ENCODE data around the gene ADAMTS17.

ADAMTS17 gene

GRCh38 chr15:100308608-100309007 lies 33.2 kb downstream of the ADAMTS17 start:
- no peak for DNase-seq (ENCODE audit: low spot score)
- no peak for TF ChIP-seq CTCF (IDR thresholded peaks at IDR 0.05; ENCODE audit: extremely low read depth, missing control alignments)

GRCh38 chr15:100308213-100308600 lies 33.6 kb downstream of the ADAMTS17 start:
- no peak for TF ChIP-seq CTCF (IDR thresholded peaks at IDR 0.05; ENCODE audit: extremely low read depth, missing control alignments)
- no peak for DNase-seq (ENCODE audit: low spot score)

GRCh38 chr15:100307241-100308212 lies 34.2 kb downstream of the ADAMTS17 start:
- DNase-seq (ENCODE audit: low spot score): no peak
- TF ChIP-seq CTCF (IDR thresholded peaks at IDR 0.05; ENCODE audit: extremely low read depth, missing control alignments): no peak

- no peak for TF ChIP-seq CTCF (IDR thresholded peaks at IDR 0.05; ENCODE audit: extremely low read depth, missing control alignments)
- DNase-seq (ENCODE audit: low spot score): no peak
Measured at GRCh38 chr15:100306098-100306497, 35.7 kb downstream of the ADAMTS17 start.

- no peak for DNase-seq (ENCODE audit: low spot score)
- no peak for TF ChIP-seq CTCF (IDR thresholded peaks at IDR 0.05; ENCODE audit: extremely low read depth, missing control alignments)
Measured at GRCh38 chr15:100301910-100302431, 39.8 kb downstream of the ADAMTS17 start.

- DNase-seq (ENCODE audit: low spot score): no peak
Measured at GRCh38 chr15:100298257-100298656, 43.5 kb downstream of the ADAMTS17 start.

More at GRCh38 chr15:100298257-100298656, 43.5 kb downstream of the ADAMTS17 start:
- TF ChIP-seq CTCF (IDR thresholded peaks at IDR 0.05; ENCODE audit: extremely low read depth, missing control alignments): no peak
